MM.1S (cell line): ENCODE data around the gene SYNE1.

Source experiments
- EZH2phosphoT487 ChIP-seq: fragments of 300-600 bp; sonication (generic); IDR thresholded peaks from 2 replicates; pipeline ENCODE4 v1.6.1; 2018; ENCODE audit warnings: antibody characterized with exemption, low read length
- TF ChIP-seq, protein P1 (sequence below): fragments of 300-600 bp; sonication (generic); IDR thresholded peaks from 2 replicates; pipeline ENCODE4 v1.5.1; 2016; ENCODE audit warnings: antibody characterized with exemption, low read length, mixed read lengths

DNA sequence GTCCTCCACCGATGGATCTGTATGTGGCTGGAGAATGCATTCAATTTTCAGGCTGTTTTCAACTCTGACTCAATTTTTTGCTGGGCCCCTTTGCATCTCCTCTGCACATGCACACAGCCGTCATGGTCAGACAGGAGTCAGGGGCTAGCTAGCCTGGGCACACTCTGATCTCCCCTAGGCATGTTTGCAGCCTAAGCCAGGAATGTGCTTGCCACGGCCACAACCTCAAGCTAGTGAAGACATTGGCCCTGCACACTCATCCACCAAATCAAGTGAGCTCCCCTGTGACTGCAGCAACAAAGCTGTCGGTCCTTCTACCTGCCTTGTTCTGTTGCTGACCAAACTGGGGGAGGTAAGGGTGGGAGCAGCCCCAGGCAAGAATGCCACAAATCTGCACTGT, 529.2 kb downstream of the SYNE1 start:
- TF ChIP-seq, protein P1, sequence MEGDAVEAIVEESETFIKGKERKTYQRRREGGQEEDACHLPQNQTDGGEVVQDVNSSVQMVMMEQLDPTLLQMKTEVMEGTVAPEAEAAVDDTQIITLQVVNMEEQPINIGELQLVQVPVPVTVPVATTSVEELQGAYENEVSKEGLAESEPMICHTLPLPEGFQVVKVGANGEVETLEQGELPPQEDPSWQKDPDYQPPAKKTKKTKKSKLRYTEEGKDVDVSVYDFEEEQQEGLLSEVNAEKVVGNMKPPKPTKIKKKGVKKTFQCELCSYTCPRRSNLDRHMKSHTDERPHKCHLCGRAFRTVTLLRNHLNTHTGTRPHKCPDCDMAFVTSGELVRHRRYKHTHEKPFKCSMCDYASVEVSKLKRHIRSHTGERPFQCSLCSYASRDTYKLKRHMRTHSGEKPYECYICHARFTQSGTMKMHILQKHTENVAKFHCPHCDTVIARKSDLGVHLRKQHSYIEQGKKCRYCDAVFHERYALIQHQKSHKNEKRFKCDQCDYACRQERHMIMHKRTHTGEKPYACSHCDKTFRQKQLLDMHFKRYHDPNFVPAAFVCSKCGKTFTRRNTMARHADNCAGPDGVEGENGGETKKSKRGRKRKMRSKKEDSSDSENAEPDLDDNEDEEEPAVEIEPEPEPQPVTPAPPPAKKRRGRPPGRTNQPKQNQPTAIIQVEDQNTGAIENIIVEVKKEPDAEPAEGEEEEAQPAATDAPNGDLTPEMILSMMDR, result no peak
- TF ChIP-seq EZH2phosphoT487, result no peak
